Activated CD8-positive, alpha-beta memory T cell treated with anti-CD3 and anti-CD28 coated beads for 36 hours (primary cell): ENCODE measurements around the gene CASTOR1. TPM values are rescaled to one million over a fixed set of nuclear protein-coding genes. Genes with fewer than 3 reads are reported as not detected.

Source experiments
- CTCF ChIA-PET: fragments of 350-600 bp; sonication (Branson Sonifier 250); formaldehyde crosslinking; loops from one replicate; lab custom pipeline; 2021; ENCODE audit warnings: antibody characterized with exemption; lab: Charles Lee
- POLR2A ChIA-PET: fragments of 350-600 bp; sonication (Branson Sonifier 250); formaldehyde crosslinking; loops from one replicate; lab custom pipeline; 2021; ENCODE audit warnings: antibody characterized with exemption; lab: Charles Lee
- total RNA-seq, 2 experiments: library from RNA; stranded (reverse); gene quantifications; one replicate each; pipeline ENCODE4 v1.2.3, GENCODE V29; 2021

Gene CASTOR1
- total RNA-seq, 2 experiments from 2014 or later, result 1.9 to 4.2 TPM

GRCh38 chr22:30308093-30308492 is 18.8 kb upstream of the CASTOR1 start:
- ChIA-PET POLR2A (interaction anchor here (0.6 kb wide), 1 partner anchor 122 kb away, joined by 6 read pairs; no protein-coding TSS in a partner anchor), CTCF (interaction anchor here (1.3 to 2.8 kb wide), 2 partner anchors 18 to 20 kb away, joined by 4 to 7 read pairs; no protein-coding TSS in a partner anchor)

DNA sequence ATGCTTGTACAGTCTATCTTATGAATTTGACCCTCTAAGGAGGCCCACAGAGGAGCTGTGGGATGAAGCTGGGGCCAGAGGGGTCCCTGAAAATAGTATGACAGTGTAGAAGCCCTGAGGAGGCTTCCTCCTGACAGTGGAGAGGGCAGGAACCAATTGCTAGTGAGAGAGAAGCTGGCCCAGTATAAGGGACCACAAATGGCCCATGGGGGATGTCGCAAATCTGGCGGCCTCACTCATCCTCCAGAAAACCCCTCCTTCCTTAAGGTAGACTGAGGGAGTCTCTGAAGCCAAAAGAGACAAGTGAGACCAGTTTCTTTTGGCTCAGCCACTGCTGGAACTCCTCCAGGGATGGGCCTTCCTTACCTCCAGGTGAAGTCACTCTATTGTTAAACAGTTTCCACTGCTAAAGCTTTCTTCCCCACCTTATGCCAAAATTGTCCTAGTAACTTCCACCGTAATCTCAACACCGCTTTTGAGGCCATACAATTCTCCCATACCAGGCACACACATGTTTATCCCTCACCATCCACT is 17.8 kb upstream of the CASTOR1 start:
- CTCF ChIA-PET, result interaction anchor here (2.8 kb wide), 1 partner anchor 19 kb away, joined by 7 read pairs; no protein-coding TSS in a partner anchor
- POLR2A ChIA-PET, result interaction anchor here (0.6 to 0.7 kb wide), 2 partner anchors 20 to 49 kb away, joined by 3 read pairs; no protein-coding TSS in a partner anchor

GRCh38 chr22:30306627-30307011 is 17.3 kb upstream of the CASTOR1 start:
- CTCF ChIA-PET, result interaction anchor here (2.8 kb wide), 1 partner anchor 19 kb away, joined by 7 read pairs; no protein-coding TSS in a partner anchor
- POLR2A ChIA-PET, result interaction anchor here (0.6 kb wide), 1 partner anchor 21 kb away, joined by 3 read pairs; no protein-coding TSS in a partner anchor

- POLR2A ChIA-PET, result interaction anchor here (0.6 to 1.5 kb wide), 2 partner anchors 21 to 51 kb away, joined by 3 read pairs; partner anchors contain the start of genes CCDC157 and SF3A1
- CTCF ChIA-PET, result interaction anchor here (0.6 to 2.8 kb wide), 2 partner anchors 18 to 419 kb away, joined by 3 to 7 read pairs; no protein-coding TSS in a partner anchor
Observed at GRCh38 chr22:30305906-30306626, 16.8 kb upstream of the CASTOR1 start.

DNA sequence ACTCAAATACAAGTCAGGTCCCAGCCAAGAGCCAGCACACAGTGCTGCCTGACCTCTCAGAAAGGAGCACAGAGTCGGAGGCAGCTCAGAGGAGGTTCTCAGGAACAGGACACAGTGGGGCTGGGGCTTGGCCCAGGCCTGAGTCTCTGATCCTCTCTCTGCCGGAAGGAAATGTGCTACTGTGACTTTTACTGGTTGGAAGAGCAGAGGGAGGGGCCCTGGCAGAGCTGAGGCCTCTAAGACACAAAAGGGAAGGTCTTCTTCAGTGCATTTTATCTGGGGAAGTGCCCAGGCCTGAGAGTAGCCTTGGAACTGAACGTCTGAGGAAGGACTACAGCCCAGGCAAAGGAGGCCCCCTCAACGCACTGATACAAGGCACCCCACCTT is 16.2 kb upstream of the CASTOR1 start:
- ChIA-PET POLR2A (interaction anchor here (1.5 kb wide), 1 partner anchor 51 kb away, joined by 3 read pairs; the partner anchor contains the start of genes CCDC157 and SF3A1), CTCF (interaction anchor here (0.6 to 2.3 kb wide), 2 partner anchors 18 to 420 kb away, joined by 3 to 10 read pairs; no protein-coding TSS in a partner anchor)

DNA sequence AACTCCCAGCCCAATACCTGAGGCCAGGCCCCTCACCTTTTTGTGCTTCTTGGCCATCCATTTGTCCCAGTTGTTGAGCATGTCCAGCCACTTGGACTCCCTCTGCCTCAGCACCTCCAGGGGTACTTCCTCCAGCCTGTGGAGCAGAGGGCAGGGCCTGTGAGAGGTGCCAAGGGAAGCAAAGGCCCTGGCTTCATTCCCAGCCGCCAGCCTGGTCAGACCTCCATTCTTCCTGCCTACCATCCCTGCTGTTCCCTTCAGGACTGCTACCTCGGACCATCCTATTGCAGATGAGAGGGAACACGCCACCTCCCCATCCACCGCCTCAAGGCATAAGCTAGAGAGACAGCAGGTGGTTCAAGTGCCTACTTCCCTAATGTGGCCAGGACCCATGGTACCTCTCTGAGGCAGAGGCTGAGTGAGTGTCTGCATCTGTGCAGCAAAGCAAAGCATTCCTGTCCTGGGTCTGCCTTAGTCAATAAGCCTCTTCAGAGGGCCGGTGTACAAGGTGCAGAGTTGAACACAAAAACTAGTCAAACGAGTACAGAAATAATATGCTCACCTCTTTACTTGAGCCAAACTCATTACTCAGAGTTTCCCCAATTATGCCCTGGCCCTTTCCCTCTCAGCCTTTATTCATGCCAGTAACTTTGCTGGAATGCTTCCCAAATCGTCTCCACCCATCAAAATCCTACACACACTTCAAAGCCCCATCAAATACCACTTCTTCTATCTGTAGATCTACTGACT is 15.4 kb upstream of the CASTOR1 start:
- ChIA-PET CTCF (interaction anchor here (0.6 to 2.3 kb wide), 3 partner anchors 17 to 83 kb away, joined by 3 to 10 read pairs (median 4); partner anchors contain the start of gene RNF215), POLR2A (interaction anchor here (1.5 kb wide), 1 partner anchor 52 kb away, joined by 3 read pairs; the partner anchor contains the start of genes CCDC157 and SF3A1)

- POLR2A ChIA-PET, result interaction anchor here (0.5 kb wide), 1 partner anchor 134 kb away, joined by 3 read pairs; no protein-coding TSS in a partner anchor
Observed at GRCh38 chr22:30302810-30303138, 13.5 kb upstream of the CASTOR1 start.

GRCh38 chr22:30301995-30302809 is 12.9 kb upstream of the CASTOR1 start:
- ChIA-PET POLR2A (interaction anchor here (0.5 to 1.4 kb wide), 2 partner anchors 67 to 135 kb away, joined by 3 read pairs; no protein-coding TSS in a partner anchor), CTCF (interaction anchor here (1.1 to 3.5 kb wide), 2 partner anchors 13 to 18 kb away, joined by 3 to 30 read pairs; partner anchors contain the start of gene CASTOR1)

More at GRCh38 chr22:30302810-30303138, 13.5 kb upstream of the CASTOR1 start:
- CTCF ChIA-PET, result interaction anchor here (1.1 to 3.5 kb wide), 2 partner anchors 14 to 18 kb away, joined by 3 to 30 read pairs; partner anchors contain the start of gene CASTOR1

DNA sequence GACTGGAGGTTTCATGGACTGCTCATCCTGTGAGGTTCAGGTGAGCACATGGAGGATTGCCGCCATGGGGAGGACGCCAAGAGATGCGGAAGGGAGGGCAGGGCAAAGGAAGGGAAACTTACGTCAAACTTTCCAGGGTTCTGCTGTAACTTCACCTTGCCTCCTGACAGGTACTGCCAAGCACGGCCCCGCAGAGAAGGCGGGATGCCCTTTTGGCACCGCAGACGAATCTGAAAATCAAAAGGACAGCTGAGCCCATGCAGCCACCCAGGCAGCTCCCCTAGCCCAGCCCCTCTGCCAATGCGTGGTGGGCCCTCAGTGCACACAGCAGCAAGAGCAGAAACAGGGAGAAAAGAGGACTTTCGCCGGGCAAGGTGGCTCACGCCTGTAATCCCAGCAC is 10.0 kb upstream of the CASTOR1 start:
- POLR2A ChIA-PET, result no interaction called here
- CTCF ChIA-PET, result no interaction called here

DNA sequence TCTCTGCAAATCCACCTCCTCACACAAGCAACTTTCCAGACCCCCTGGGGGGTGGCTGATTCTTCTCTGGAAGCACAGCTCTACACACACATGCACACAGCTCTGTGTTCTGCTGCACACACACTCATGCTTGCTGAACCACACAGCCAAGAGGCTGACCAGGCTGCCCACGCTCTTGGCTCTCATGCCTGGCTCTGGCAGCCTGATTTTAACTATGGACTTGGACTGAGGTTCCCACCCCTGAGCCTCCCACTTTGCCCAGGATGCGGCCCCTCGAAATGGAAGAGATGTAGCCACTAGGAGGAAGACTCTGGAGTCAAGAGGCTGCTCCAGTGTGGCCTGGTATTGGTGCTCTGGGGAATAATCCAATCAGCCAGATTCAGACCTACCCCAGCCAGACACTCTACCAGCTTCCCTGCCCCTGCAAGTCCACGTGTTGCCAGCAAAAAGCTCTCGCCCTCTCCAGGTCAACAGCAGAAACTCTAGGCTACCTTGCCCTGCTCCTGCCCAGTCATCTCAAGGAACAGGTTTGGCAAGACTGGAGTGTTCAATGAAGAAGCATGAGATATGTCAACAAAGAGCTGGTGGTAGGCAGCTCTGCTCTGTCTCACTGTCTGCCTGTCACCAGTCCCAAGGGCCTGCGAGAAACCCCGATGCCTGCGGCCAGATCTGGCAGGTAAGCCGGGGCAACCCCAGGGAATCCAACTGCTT is 8.8 kb upstream of the CASTOR1 start:
- ChIA-PET CTCF (interaction anchor here (1.3 to 1.7 kb wide), 2 partner anchors 10 to 89 kb away, joined by 4 to 7 read pairs; no protein-coding TSS in a partner anchor), POLR2A (interaction anchor here (0.6 kb wide), 1 partner anchor 28 kb away, joined by 3 read pairs; the partner anchor contains the start of gene TBC1D10A)

DNA sequence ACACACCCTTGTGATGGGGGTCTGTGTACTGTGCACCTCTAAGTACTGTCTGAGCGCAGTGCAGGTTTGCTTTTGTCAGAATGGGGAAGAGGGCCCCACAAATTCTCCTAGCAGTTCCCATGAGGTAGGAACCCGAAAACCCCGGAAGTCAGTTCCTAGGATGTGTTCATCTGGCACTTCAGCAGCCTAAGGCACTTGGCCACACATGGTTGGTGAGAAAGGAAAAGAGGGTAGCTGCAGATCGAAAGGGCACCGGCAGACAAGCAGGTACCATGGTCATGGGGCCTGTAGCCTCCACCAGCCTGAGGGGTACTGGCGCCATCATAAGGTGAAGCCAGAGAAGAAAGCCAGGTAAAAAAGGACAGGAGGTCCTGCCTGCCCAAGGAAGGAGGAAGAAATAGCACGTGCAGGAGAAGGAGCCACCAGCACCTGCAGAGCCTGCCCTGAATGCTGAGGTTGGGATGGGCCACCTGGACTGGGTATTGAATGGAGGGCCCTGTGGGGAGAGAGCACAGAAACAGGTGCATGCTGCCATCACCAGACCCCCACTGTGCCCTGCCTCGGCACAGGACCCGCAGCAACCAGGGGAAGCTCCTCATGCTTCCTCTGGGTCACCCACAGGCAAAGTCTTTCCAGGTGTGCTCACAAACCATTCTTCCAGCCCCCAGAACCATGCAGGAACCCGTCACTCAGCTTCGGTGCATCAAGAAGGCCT is 8.1 kb upstream of the CASTOR1 start:
- CTCF ChIA-PET, result interaction anchor here (0.6 to 1.7 kb wide), 3 partner anchors 9 to 169 kb away, joined by 4 to 7 read pairs (median 4); no protein-coding TSS in a partner anchor
- POLR2A ChIA-PET, result no interaction called here

- ChIA-PET POLR2A (no interaction called here), CTCF (interaction anchor here (0.6 to 1.6 kb wide), 3 partner anchors 9 to 168 kb away, joined by 3 to 6 read pairs (median 4); no protein-coding TSS in a partner anchor)
Observed at GRCh38 chr22:30296833-30297232, 7.5 kb upstream of the CASTOR1 start.

DNA sequence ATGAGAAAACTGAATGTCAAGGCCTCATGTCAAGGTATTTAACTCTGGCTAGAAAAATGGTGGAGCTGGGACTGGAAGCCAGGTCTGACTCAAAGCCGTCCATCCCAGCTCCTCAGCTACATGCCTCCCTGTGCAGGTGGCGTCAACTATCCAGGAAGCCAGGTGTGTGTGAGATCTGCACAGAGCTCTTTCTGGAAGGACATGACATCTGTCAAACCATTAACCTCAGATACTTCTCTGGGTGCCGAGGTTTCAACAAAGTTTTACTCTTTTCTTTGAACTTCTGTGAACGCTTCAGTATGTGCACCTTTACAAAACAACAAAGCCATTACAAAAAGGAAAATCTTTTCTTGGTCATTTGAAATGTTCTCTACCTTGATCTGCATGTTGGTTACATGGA is 7.0 kb upstream of the CASTOR1 start:
- ChIA-PET CTCF (interaction anchor here (0.9 to 1.6 kb wide), 2 partner anchors 9 to 130 kb away, joined by 3 to 6 read pairs; no protein-coding TSS in a partner anchor), POLR2A (no interaction called here)

- ChIA-PET POLR2A (no interaction called here), CTCF (interaction anchor here (1.6 to 12.9 kb wide), 2 partner anchors 8 to 92 kb away, joined by 6 to 214 read pairs; partner anchors contain the start of gene RNF215)
Observed at GRCh38 chr22:30295576-30295975, 6.3 kb upstream of the CASTOR1 start.

- CTCF ChIA-PET, result interaction anchor here (1.5 to 12.9 kb wide), 2 partner anchors 24 to 93 kb away, joined by 4 to 214 read pairs; partner anchors contain the start of gene RNF215
- POLR2A ChIA-PET, result no interaction called here
Observed at GRCh38 chr22:30294830-30295229, 5.5 kb upstream of the CASTOR1 start.

- CTCF ChIA-PET, result interaction anchor here (1.5 to 12.9 kb wide), 2 partner anchors 23 to 94 kb away, joined by 4 to 214 read pairs; partner anchors contain the start of gene RNF215
Observed at GRCh38 chr22:30294066-30294465, 4.8 kb upstream of the CASTOR1 start.

More at GRCh38 chr22:30294066-30294465, 4.8 kb upstream of the CASTOR1 start:
- POLR2A ChIA-PET, result no interaction called here
